H9 (cell line): ENCODE data around the gene NUBPL. TPM values are rescaled to one million over a fixed set of nuclear protein-coding genes. Genes with fewer than 3 reads are reported as not detected.

ENCODE experiments used
- DNase-seq: peaks from one replicate; pipeline ENCODE4 v3.0.0-alpha.2; 2017
- H2AFZ ChIP-seq: one replicate; pipeline ENCODE4 v1.6.1; 2013; ENCODE audit warnings: mild to moderate bottlenecking, low read length, control low read depth, moderate library complexity
- H2AK5ac ChIP-seq: 2 replicates; pipeline ENCODE4 v1.6.1; 2013; ENCODE audit warnings: low read length, control low read depth, mixed read lengths; ENCODE audit not compliant: insufficient read length
- H2BK120ac ChIP-seq: one replicate; pipeline ENCODE4 v1.6.1; 2013; ENCODE audit warnings: low read depth, mild to moderate bottlenecking, low read length, control low read depth, inconsistent platforms; ENCODE audit not compliant: poor library complexity, severe bottlenecking
- H2BK12ac ChIP-seq: 2 replicates; pipeline ENCODE4 v1.6.1; 2013; ENCODE audit warnings: low read length, control low read depth, mixed read lengths, low read depth; ENCODE audit not compliant: insufficient read length
- H2BK15ac ChIP-seq: 2 replicates; pipeline ENCODE4 v1.6.1; 2013; ENCODE audit warnings: low read depth, low read length, control low read depth
- H2BK20ac ChIP-seq: one replicate; pipeline ENCODE4 v1.6.1; 2013; ENCODE audit warnings: low read depth, mild to moderate bottlenecking, low read length, control low read depth, inconsistent platforms; ENCODE audit not compliant: poor library complexity, severe bottlenecking
- H2BK5ac ChIP-seq: 2 replicates; pipeline ENCODE4 v1.6.1; 2013; ENCODE audit warnings: low read length, control low read depth, mixed read lengths; ENCODE audit not compliant: insufficient read length
- H3K14ac ChIP-seq: 2 replicates; pipeline ENCODE4 v1.6.1; 2013; ENCODE audit warnings: low read length, control low read depth; ENCODE audit not compliant: insufficient read depth
- H3K18ac ChIP-seq: 2 replicates; pipeline ENCODE4 v1.6.1; 2013; ENCODE audit warnings: low read depth, mild to moderate bottlenecking, mixed read lengths, low read length, control low read depth; ENCODE audit not compliant: insufficient read length
- H3K23ac ChIP-seq: 2 replicates; pipeline ENCODE4 v1.6.1; 2013; ENCODE audit warnings: low read length, control low read depth, mixed read lengths, low read depth; ENCODE audit not compliant: insufficient read length
- H3K23me2 ChIP-seq: 2 replicates; pipeline ENCODE4 v1.6.1; 2013; ENCODE audit warnings: low read depth, mild to moderate bottlenecking, mixed read lengths, low read length, control low read depth; ENCODE audit not compliant: insufficient read length, poor library complexity, severe bottlenecking
- H3K27ac ChIP-seq: 2 replicates; pipeline ENCODE4 v1.5.1; 2013; ENCODE audit warnings: low read length, control low read depth, mixed read lengths, low read depth; ENCODE audit not compliant: insufficient read length
- H3K27me3 ChIP-seq: 2 replicates; pipeline ENCODE4 v1.6.1; 2013; ENCODE audit warnings: low read length, control low read depth, inconsistent platforms; ENCODE audit not compliant: insufficient read depth
- H3K4ac ChIP-seq: 2 replicates; pipeline ENCODE4 v1.6.1; 2013; ENCODE audit warnings: low read depth, mild to moderate bottlenecking, control low read depth, inconsistent platforms, low read length, moderate library complexity
- H3K4me1 ChIP-seq: 2 replicates; pipeline ENCODE4 v1.6.1; 2013; ENCODE audit warnings: low read length, control low read depth, inconsistent platforms; ENCODE audit not compliant: insufficient read depth
- H3K4me2 ChIP-seq: 2 replicates; pipeline ENCODE4 v1.6.1; 2013; ENCODE audit warnings: low read length, control low read depth, mixed read lengths; ENCODE audit not compliant: insufficient read length, insufficient read depth
- H3K56ac ChIP-seq: 2 replicates; pipeline ENCODE4 v1.6.1; 2013; ENCODE audit warnings: low read depth, mild to moderate bottlenecking, mixed read lengths, low read length, control low read depth; ENCODE audit not compliant: insufficient read length
- H3K79me1 ChIP-seq: 2 replicates; pipeline ENCODE4 v1.6.1; 2013; ENCODE audit warnings: low read depth, mild to moderate bottlenecking, moderate library complexity, low read length, control low read depth, inconsistent platforms; ENCODE audit not compliant: insufficient read depth, poor library complexity, severe bottlenecking
- H3K79me2 ChIP-seq: 2 replicates; pipeline ENCODE4 v1.6.1; 2013; ENCODE audit warnings: low read length, control low read depth, inconsistent platforms; ENCODE audit not compliant: insufficient read depth
- H3K9ac ChIP-seq: 2 replicates; pipeline ENCODE4 v1.6.1; 2013; ENCODE audit warnings: low read length, control low read depth, mixed read lengths; ENCODE audit not compliant: insufficient read length; ENCODE audit errors: extremely low read depth
- H3K9me3 ChIP-seq: one replicate; pipeline ENCODE4 v1.6.1; 2013; ENCODE audit warnings: low read depth, low read length, inconsistent platforms; ENCODE audit not compliant: control insufficient read depth
- H3T11ph ChIP-seq: one replicate; pipeline ENCODE4 v1.6.1; 2013; ENCODE audit warnings: mild to moderate bottlenecking, low read length, control low read depth, inconsistent platforms
- H4K20me1 ChIP-seq: one replicate; pipeline ENCODE4 v1.6.1; 2013; ENCODE audit not compliant: control insufficient read depth, insufficient read length, insufficient read depth
- H4K5ac ChIP-seq: 2 replicates; pipeline ENCODE4 v1.6.1; 2013; ENCODE audit warnings: low read depth, mild to moderate bottlenecking, mixed read lengths, low read length, control low read depth; ENCODE audit not compliant: insufficient read length
- H4K8ac ChIP-seq: replicated peaks from 2 replicates; pipeline ENCODE4 v1.6.1; 2013; ENCODE audit warnings: low read length, control low read depth, mixed read lengths, low read depth; ENCODE audit not compliant: insufficient read length
- H4K91ac ChIP-seq: 2 replicates; pipeline ENCODE4 v1.6.1; 2013; ENCODE audit warnings: low read depth, mild to moderate bottlenecking, moderate library complexity, mixed read lengths, low read length, control low read depth; ENCODE audit not compliant: insufficient read length
- H3K27ac Mint-ChIP-seq, 3 experiments: 2 replicates in 2 of 3; 3 replicates in 1 of 3; pipeline ENCODE4 v1.8.0; 2020 to 2021; ENCODE audit warnings: mixed read lengths in 3 of 3, mild to moderate bottlenecking in 1 of 3, moderate library complexity in 1 of 3
- H3K27me3 Mint-ChIP-seq: 2 replicates; pipeline ENCODE4 v1.8.0; 2021; ENCODE audit warnings: low read depth, mild to moderate bottlenecking, moderate library complexity, mixed read lengths
- H3K36me3 Mint-ChIP-seq, 3 experiments: 2 replicates in 2 of 3; 3 replicates in 1 of 3; pipeline ENCODE4 v1.8.0; 2020 to 2021; ENCODE audit warnings: low read depth in 3 of 3, mixed read lengths in 3 of 3; ENCODE audit not compliant: insufficient read depth in 1 of 3
- H3K4me1 Mint-ChIP-seq, 2 experiments: 2 replicates each; pipeline ENCODE4 v1.8.0; 2020; ENCODE audit warnings: mixed read lengths in 2 of 2
- H3K4me3 Mint-ChIP-seq, 2 experiments: 2 replicates in 1 of 2; 3 replicates in 1 of 2; pipeline ENCODE4 v1.8.0; 2020 to 2021; ENCODE audit warnings: mild to moderate bottlenecking in 2 of 2, mixed read lengths in 2 of 2, moderate library complexity in 1 of 2
- H3K9me3 Mint-ChIP-seq, 2 experiments: 2 replicates in 1 of 2; 3 replicates in 1 of 2; pipeline ENCODE4 v1.8.0; 2020; ENCODE audit warnings: mild to moderate bottlenecking in 2 of 2, mixed read lengths in 2 of 2, moderate library complexity in 1 of 2
- WGBS: extraction: QIAGEN DNeasy Blood & Tissue Kit; methylation state at CpG from one replicate; pipeline ENCODE4 v1.1.7; 2013; ENCODE audit warnings: missing lambda C conversion rate, low lambda C conversion rate, mixed read lengths; ENCODE audit not compliant: insufficient read length; ENCODE audit errors: extremely low coverage; 5-methylcytosine and 5-hydroxymethylcytosine counted together
- total RNA-seq: library from RNA; stranded (reverse); gene quantifications from 2 replicates; pipeline ENCODE4 v1.2.1, GENCODE V29; 2021
- TF ChIP-seq, protein P1 (sequence below): fragments of 200-600 bp; sonication (generic); conservative IDR thresholded peaks from 3 replicates; pipeline ENCODE4 v1.8.0; 2021; ENCODE audit warnings: antibody characterized with exemption, mild to moderate bottlenecking

The NUBPL gene
- total RNA-seq, 1 experiment from 2014 or later = 14.8 TPM

DNA sequence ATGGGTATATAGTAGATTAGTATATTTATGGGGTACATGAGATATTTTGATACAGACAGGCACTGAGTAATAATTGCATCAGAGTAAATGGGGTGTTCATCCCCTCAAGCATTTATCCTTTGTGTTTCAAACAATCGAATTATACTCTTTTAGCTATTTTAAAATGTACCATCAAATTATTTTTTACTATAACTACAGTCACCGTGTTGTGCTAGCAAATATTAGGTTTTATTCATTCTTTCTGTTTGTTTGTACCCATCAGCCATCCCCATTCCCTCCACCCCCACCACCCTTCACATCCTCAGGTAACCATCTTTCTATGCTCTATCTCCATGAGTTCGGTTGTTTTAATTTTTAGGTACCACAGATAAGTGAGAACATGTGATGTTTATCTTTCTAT lies 115.8 kb downstream of the NUBPL start:
- Histone ChIP-seq H4K20me1 (no peaks in the 10 kb centered on the region), H3T11ph (no peak overlapping the region), H2BK120ac (no peak overlapping the region), H3K27ac (no peak overlapping the region), H3K4me2 (no peak overlapping the region), H3K79me1 (no peaks in the 10 kb centered on the region), H2AK5ac (no peak overlapping the region), H3K79me2 (no peaks in the 10 kb centered on the region), H3K23ac (no peak overlapping the region), H3K9me3 (no peaks in the 10 kb centered on the region), H3K14ac (no peak overlapping the region), H3K23me2 (no peaks in the 10 kb centered on the region), H3K27me3 (no peaks in the 10 kb centered on the region), H3K56ac (no peak overlapping the region), H2BK12ac (no peak overlapping the region), H3K4me1 (no peaks in the 10 kb centered on the region), H3K4ac (no peak overlapping the region), H3K9ac (no peak overlapping the region), H4K5ac (no peak overlapping the region), H2BK15ac (no peak overlapping the region), H3K18ac (no peak overlapping the region), H2AFZ (no peak overlapping the region), H4K91ac (no peak overlapping the region), H2BK5ac (no peak overlapping the region), H4K8ac (no peak overlapping the region), H2BK20ac (no peak overlapping the region)
- Mint-ChIP-seq H3K27me3 (no peaks in the 10 kb centered on the region), H3K27ac (no peak overlapping the region), H3K36me3 (no peaks in the 10 kb centered on the region; a peak in 2 of 7 replicates), H3K4me3 (no peak overlapping the region), H3K4me1 (no peaks in the 10 kb centered on the region; a peak in 1 of 4 replicates), H3K9me3 (peaks cover 3 to 5% of the 10 kb centered on the region in 2 experiments; a peak in 2 of 5 replicates)
- TF ChIP-seq, protein P1, sequence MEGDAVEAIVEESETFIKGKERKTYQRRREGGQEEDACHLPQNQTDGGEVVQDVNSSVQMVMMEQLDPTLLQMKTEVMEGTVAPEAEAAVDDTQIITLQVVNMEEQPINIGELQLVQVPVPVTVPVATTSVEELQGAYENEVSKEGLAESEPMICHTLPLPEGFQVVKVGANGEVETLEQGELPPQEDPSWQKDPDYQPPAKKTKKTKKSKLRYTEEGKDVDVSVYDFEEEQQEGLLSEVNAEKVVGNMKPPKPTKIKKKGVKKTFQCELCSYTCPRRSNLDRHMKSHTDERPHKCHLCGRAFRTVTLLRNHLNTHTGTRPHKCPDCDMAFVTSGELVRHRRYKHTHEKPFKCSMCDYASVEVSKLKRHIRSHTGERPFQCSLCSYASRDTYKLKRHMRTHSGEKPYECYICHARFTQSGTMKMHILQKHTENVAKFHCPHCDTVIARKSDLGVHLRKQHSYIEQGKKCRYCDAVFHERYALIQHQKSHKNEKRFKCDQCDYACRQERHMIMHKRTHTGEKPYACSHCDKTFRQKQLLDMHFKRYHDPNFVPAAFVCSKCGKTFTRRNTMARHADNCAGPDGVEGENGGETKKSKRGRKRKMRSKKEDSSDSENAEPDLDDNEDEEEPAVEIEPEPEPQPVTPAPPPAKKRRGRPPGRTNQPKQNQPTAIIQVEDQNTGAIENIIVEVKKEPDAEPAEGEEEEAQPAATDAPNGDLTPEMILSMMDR = no peak
- no peak for DNase-seq
- WGBS = no CpG with 5 or more reads among the region's 3 CpGs
